PC-3 (cell line): ENCODE results near the gene LRP1B.

Source experiments
- EZH2 ChIP-seq: fragments of 300-600 bp; sonication (generic); IDR thresholded peaks from one replicate; pipeline ENCODE4 v1.6.1; 2017; ENCODE audit warnings: antibody characterized with exemption, mild to moderate bottlenecking, low read length; ENCODE audit not compliant: unreplicated experiment
- EZH2phosphoT487 ChIP-seq: fragments of 300-600 bp; sonication (generic); IDR thresholded peaks from 2 replicates; pipeline ENCODE4 v1.6.1; 2018; ENCODE audit warnings: mild to moderate bottlenecking, antibody characterized with exemption, low read length, borderline replicate concordance
- TF ChIP-seq, protein P1 (sequence below): fragments of 300-600 bp; sonication (generic); conservative IDR thresholded peaks from 2 replicates; pipeline ENCODE4 v1.5.1; 2017; ENCODE audit warnings: antibody characterized with exemption, low read depth, mild to moderate bottlenecking, low read length

- TF ChIP-seq EZH2: no peak
- TF ChIP-seq, protein P1, sequence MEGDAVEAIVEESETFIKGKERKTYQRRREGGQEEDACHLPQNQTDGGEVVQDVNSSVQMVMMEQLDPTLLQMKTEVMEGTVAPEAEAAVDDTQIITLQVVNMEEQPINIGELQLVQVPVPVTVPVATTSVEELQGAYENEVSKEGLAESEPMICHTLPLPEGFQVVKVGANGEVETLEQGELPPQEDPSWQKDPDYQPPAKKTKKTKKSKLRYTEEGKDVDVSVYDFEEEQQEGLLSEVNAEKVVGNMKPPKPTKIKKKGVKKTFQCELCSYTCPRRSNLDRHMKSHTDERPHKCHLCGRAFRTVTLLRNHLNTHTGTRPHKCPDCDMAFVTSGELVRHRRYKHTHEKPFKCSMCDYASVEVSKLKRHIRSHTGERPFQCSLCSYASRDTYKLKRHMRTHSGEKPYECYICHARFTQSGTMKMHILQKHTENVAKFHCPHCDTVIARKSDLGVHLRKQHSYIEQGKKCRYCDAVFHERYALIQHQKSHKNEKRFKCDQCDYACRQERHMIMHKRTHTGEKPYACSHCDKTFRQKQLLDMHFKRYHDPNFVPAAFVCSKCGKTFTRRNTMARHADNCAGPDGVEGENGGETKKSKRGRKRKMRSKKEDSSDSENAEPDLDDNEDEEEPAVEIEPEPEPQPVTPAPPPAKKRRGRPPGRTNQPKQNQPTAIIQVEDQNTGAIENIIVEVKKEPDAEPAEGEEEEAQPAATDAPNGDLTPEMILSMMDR: no peak
- TF ChIP-seq EZH2phosphoT487: no peak
Observed at GRCh38 chr2:141992695-141993094, 138.1 kb downstream of the LRP1B start.
